Mesenchymal stem cell (in vitro differentiated cells and primary cell): ENCODE measurements around the gene NAT9.

Source experiments
- DNase-seq: peaks from one replicate; pipeline ENCODE4 v3.0.0-alpha.2; 2013
- H2AFZ ChIP-seq: one replicate; pipeline ENCODE4 v1.6.1; 2013; ENCODE audit warnings: low read depth, mild to moderate bottlenecking, control low read depth, inconsistent platforms, low read length, moderate library complexity
- H2AK5ac ChIP-seq: 2 replicates; pipeline ENCODE4 v1.6.1; 2013; ENCODE audit warnings: low read length, moderate library complexity, mild to moderate bottlenecking, inconsistent platforms; ENCODE audit not compliant: severe bottlenecking
- H2BK120ac ChIP-seq: one replicate; pipeline ENCODE4 v1.6.1; 2013; ENCODE audit warnings: low read depth, mild to moderate bottlenecking, inconsistent platforms, low read length, moderate library complexity
- H2BK12ac ChIP-seq, 2 experiments: one replicate each; pipeline ENCODE4 v1.6.1; 2013; ENCODE audit warnings: inconsistent platforms in 2 of 2, low read length in 2 of 2, mild to moderate bottlenecking in 2 of 2, moderate library complexity in 2 of 2, control low read depth in 1 of 2
- H2BK15ac ChIP-seq: one replicate; pipeline ENCODE4 v1.6.1; 2013; ENCODE audit warnings: mild to moderate bottlenecking, low read depth, inconsistent platforms; ENCODE audit not compliant: poor library complexity, severe bottlenecking
- H2BK5ac ChIP-seq: 2 replicates; pipeline ENCODE4 v1.6.1; 2013; ENCODE audit warnings: low read depth, mild to moderate bottlenecking, low read length, control low read depth, inconsistent platforms; ENCODE audit not compliant: poor library complexity, severe bottlenecking
- H3K14ac ChIP-seq, 2 experiments: one replicate each; pipeline ENCODE4 v1.6.1; 2013; ENCODE audit warnings: inconsistent platforms in 2 of 2, low read length in 2 of 2, control low read depth in 1 of 2, mild to moderate bottlenecking in 1 of 2, moderate library complexity in 1 of 2
- H3K18ac ChIP-seq, 2 experiments: one replicate each; pipeline ENCODE4 v1.6.1; 2013; ENCODE audit warnings: inconsistent platforms in 2 of 2, low read length in 2 of 2, control low read depth in 1 of 2, low read depth in 1 of 2, mild to moderate bottlenecking in 1 of 2
- H3K23ac ChIP-seq, 2 experiments: one replicate each; pipeline ENCODE4 v1.6.1; 2013; ENCODE audit warnings: inconsistent platforms in 2 of 2, low read length in 2 of 2, mild to moderate bottlenecking in 2 of 2, moderate library complexity in 2 of 2, control low read depth in 1 of 2
- H3K27ac ChIP-seq: 2 replicates; pipeline ENCODE4 v1.5.1; 2013; ENCODE audit warnings: mild to moderate bottlenecking, moderate library complexity, low read length, control low read depth, inconsistent platforms; ENCODE audit not compliant: poor library complexity, severe bottlenecking
- H3K27me3 ChIP-seq, 2 experiments: 2 replicates each; pipeline versions ENCODE4 v1.6.1 to v1.7.0; 2013; ENCODE audit warnings: low read length in 2 of 2, mild to moderate bottlenecking in 2 of 2, moderate library complexity in 2 of 2, control low read depth in 1 of 2, inconsistent platforms in 1 of 2; ENCODE audit not compliant: control insufficient read depth in 1 of 2, insufficient read depth in 1 of 2
- H3K36me3 ChIP-seq, 2 experiments: 2 replicates each; pipeline versions ENCODE4 v1.6.1 to v1.7.0; 2013; ENCODE audit warnings: low read length in 2 of 2, control low read depth in 1 of 2, inconsistent platforms in 1 of 2, low read depth in 1 of 2, mild to moderate bottlenecking in 1 of 2; ENCODE audit not compliant: insufficient read depth in 2 of 2, control insufficient read depth in 1 of 2
- H3K4ac ChIP-seq, 2 experiments: one replicate each; pipeline ENCODE4 v1.6.1; 2013; ENCODE audit warnings: inconsistent platforms in 2 of 2, low read length in 2 of 2, mild to moderate bottlenecking in 2 of 2, moderate library complexity in 2 of 2, control low read depth in 1 of 2, low read depth in 1 of 2
- H3K4me1 ChIP-seq: 2 replicates; pipeline ENCODE4 v1.6.1; 2013; ENCODE audit warnings: low read depth, low read length, control low read depth; ENCODE audit not compliant: control insufficient read depth, insufficient read depth
- H3K4me2 ChIP-seq: 2 replicates; pipeline ENCODE4 v1.6.1; 2013; ENCODE audit warnings: low read length, mild to moderate bottlenecking, inconsistent platforms; ENCODE audit not compliant: poor library complexity, severe bottlenecking
- H3K4me3 ChIP-seq, 2 experiments: 2 replicates each; pipeline versions ENCODE4 v1.5.1 to v1.7.0; 2013; ENCODE audit warnings: low read length in 2 of 2, mild to moderate bottlenecking in 2 of 2, control low read depth in 1 of 2, low read depth in 1 of 2; ENCODE audit not compliant: insufficient read depth in 1 of 2
- H3K79me1 ChIP-seq: replicated peaks from 2 replicates; pipeline ENCODE4 v1.6.1; 2013; ENCODE audit warnings: mild to moderate bottlenecking, control low read depth, low read length, inconsistent platforms; ENCODE audit not compliant: poor library complexity, severe bottlenecking
- H3K9ac ChIP-seq: 2 replicates; pipeline ENCODE4 v1.7.0; 2013; ENCODE audit warnings: mild to moderate bottlenecking, low read length, moderate library complexity
- H3K9me3 ChIP-seq: 2 replicates; pipeline ENCODE4 v1.7.0; 2013; ENCODE audit warnings: mild to moderate bottlenecking, low read length; ENCODE audit not compliant: control insufficient read depth
- H4K8ac ChIP-seq: one replicate; pipeline ENCODE4 v1.6.1; 2013; ENCODE audit warnings: inconsistent platforms, mild to moderate bottlenecking, low read length, moderate library complexity
- H4K91ac ChIP-seq: one replicate; pipeline ENCODE4 v1.6.1; 2013; ENCODE audit warnings: mild to moderate bottlenecking, low read length, inconsistent platforms
- WGBS: methylation state at CpG from one replicate; pipeline ENCODE4 v1.1.7; 2013; ENCODE audit warnings: mixed read lengths; 5-methylcytosine and 5-hydroxymethylcytosine counted together

The NAT9 gene

DNA sequence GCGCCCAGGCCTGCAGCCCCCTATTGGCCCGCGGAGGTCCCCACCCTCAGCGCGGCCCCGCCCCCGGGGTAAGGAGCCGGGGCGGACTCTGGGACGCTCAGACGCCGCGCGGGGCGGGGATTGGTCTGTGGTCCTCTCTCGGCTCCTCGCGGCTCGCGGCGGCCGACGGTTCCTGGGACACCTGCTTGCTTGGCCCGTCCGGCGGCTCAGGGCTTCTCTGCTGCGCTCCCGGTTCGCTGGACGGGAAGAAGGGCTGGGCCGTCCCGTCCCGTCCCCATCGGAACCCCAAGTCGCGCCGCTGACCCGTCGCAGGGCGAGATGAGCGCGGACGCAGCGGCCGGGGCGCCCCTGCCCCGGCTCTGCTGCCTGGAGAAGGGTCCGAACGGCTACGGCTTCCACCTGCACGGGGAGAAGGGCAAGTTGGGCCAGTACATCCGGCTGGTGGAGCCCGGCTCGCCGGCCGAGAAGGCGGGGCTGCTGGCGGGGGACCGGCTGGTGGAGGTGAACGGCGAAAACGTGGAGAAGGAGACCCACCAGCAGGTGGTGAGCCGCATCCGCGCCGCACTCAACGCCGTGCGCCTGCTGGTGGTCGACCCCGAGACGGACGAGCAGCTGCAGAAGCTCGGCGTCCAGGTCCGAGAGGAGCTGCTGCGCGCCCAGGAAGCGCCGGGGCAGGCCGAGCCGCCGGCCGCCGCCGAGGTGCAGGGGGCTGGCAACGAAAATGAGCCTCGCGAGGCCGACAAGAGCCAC is 27.4 kb downstream of the NAT9 start, which contains the start of gene NHERF1:
NHERF1 (plus strand) TSS at position 100 of the 750 bp plus-strand sequence; CDS start at position 319, 219 bp downstream.
- Histone ChIP-seq H3K4me2 (peak within 1 kb of the TSS; percentile 92), H2BK5ac (peak within 1 kb of the TSS; percentile 46), H3K9ac (peak within 1 kb of the TSS; percentile 71), H3K23ac (peak within 1 kb of the TSS; percentile 37 to 83), H2BK120ac (peak within 1 kb of the TSS; percentile 80), H2BK12ac (peak within 1 kb of the TSS; percentile 95 to 97), H3K18ac (peak within 1 kb of the TSS; percentile 87 to 88), H2BK15ac (peak within 1 kb of the TSS; percentile 86), H4K8ac (peak within 1 kb of the TSS; percentile 90), H4K91ac (peak within 1 kb of the TSS; percentile 98), H3K79me1 (peaks cover 14% of the 10 kb centered on the region), H3K9me3 (no peaks in the 10 kb centered on the region), H3K14ac (peak within 1 kb of the TSS in 1 of 2 experiments; percentile 94), H3K4me3 (peak within 1 kb of the TSS; percentile 75 to 87), H3K36me3 (peaks cover 0 to 14% of the 10 kb centered on the region in 2 experiments), H2AK5ac (peak within 1 kb of the TSS; percentile 90), H3K27ac (peak within 1 kb of the TSS; percentile 61), H2AFZ (peak within 1 kb of the TSS; percentile 24), H3K4me1 (peaks cover 41% of the 10 kb centered on the region), H3K4ac (peak within 1 kb of the TSS; percentile 86 to 89), H3K27me3 (peaks cover 0 to 10% of the 10 kb centered on the region in 2 experiments)
- DNase-seq = peak; percentile 92
- WGBS = under 1% methylated on average over 75 of the region's 90 CpGs

GRCh38 chr17:74748279-74748528 is 27.9 kb downstream of the NAT9 start:
- H3K23ac ChIP-seq = no peak overlapping the region
- peaks cover 41% of the 10 kb centered on the region for H3K4me1 ChIP-seq
- WGBS = under 1% methylated on average over 30 of the region's 34 CpGs
- H3K18ac ChIP-seq = no peak overlapping the region
- H2BK5ac ChIP-seq = no peak overlapping the region
- H2BK15ac ChIP-seq = peak overlapping the region; percentile 65
- DNase-seq = no peak
- H3K9me3 ChIP-seq = no peaks in the 10 kb centered on the region
- no peak overlapping the region for H3K14ac ChIP-seq
- no peak overlapping the region for H2BK120ac ChIP-seq
- no peak overlapping the region for H3K27ac ChIP-seq
- peaks cover 14% of the 10 kb centered on the region for H3K79me1 ChIP-seq
- H3K27me3 ChIP-seq = peaks cover 0 to 15% of the 10 kb centered on the region in 2 experiments
- no peak overlapping the region for H4K91ac ChIP-seq
- peaks cover 0 to 13% of the 10 kb centered on the region in 2 experiments for H3K36me3 ChIP-seq
- no peak overlapping the region for H4K8ac ChIP-seq
- peak overlapping the region; percentile 67 for H3K9ac ChIP-seq
- H3K4me2 ChIP-seq = peak overlapping the region; percentile 46
- peak overlapping the region; percentile 43 to 73 for H3K4me3 ChIP-seq
- H2AK5ac ChIP-seq = no peak overlapping the region
- no peak overlapping the region for H2AFZ ChIP-seq
- no peak overlapping the region for H2BK12ac ChIP-seq
- no peak overlapping the region for H3K4ac ChIP-seq

GRCh38 chr17:74746922-74747321 is 29.2 kb downstream of the NAT9 start:
- Histone ChIP-seq H2AK5ac (no peak overlapping the region), H2BK5ac (no peak overlapping the region), H2BK15ac (no peak overlapping the region), H3K79me1 (peaks cover 6% of the 10 kb centered on the region), H3K27me3 (peaks cover 0 to 25% of the 10 kb centered on the region in 2 experiments), H3K27ac (peak overlapping the region; percentile 43), H2BK120ac (peak overlapping the region; percentile 66), H2BK12ac (peak overlapping the region; percentile 51 to 98), H3K9me3 (no peaks in the 10 kb centered on the region), H3K18ac (peak overlapping the region; percentile 50 to 88), H3K36me3 (peaks cover 0 to 3% of the 10 kb centered on the region in 2 experiments), H3K9ac (no peak overlapping the region), H3K4me3 (no peak overlapping the region), H4K91ac (no peak overlapping the region), H3K23ac (no peak overlapping the region), H4K8ac (peak overlapping the region; percentile 82), H3K4me1 (peaks cover 43% of the 10 kb centered on the region), H2AFZ (no peak overlapping the region), H3K4ac (peak overlapping the region in 1 of 2 experiments; percentile 89), H3K14ac (no peak overlapping the region), H3K4me2 (peak overlapping the region; percentile 18)
- 2% methylated on average over 6 of the region's 6 CpGs for WGBS
- peak; percentile 63 for DNase-seq

DNA sequence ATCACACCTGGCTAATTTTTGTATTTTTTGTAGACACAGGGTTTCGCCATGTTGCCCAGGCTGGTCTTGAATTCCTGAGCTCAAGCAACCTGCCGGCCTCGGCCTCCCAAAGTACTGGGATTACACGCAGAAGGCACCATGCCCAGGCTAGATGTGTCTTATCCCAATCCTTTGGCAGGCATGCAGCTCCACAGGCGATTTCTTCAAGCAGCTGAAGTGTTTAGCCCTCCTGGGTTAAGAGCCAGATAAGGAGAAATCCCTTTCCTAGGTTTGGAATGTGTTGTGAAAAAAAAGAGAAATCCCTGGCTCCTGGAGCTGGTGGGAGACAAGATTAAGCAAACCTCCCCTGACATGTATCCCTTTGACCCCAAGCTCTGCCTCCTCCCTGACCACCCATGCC is 29.8 kb downstream of the NAT9 start:
- Histone ChIP-seq H3K27me3 (peaks cover 0 to 31% of the 10 kb centered on the region in 2 experiments), H3K23ac (no peak overlapping the region), H4K8ac (peak overlapping the region; percentile 82), H3K4me2 (no peak overlapping the region), H3K14ac (no peak overlapping the region), H2BK5ac (no peak overlapping the region), H2BK120ac (peak overlapping the region; percentile 61), H2BK15ac (peak overlapping the region; percentile 82), H3K4me1 (peaks cover 40% of the 10 kb centered on the region), H2AFZ (no peak overlapping the region), H3K9me3 (no peaks in the 10 kb centered on the region), H3K9ac (no peak overlapping the region), H3K4ac (peak overlapping the region; percentile 18 to 71), H3K79me1 (peaks cover 4% of the 10 kb centered on the region), H2AK5ac (no peak overlapping the region), H2BK12ac (peak overlapping the region; percentile 51 to 98), H3K27ac (no peak overlapping the region), H3K36me3 (no peaks in the 10 kb centered on the region), H3K4me3 (no peak overlapping the region), H4K91ac (peak overlapping the region; percentile 74), H3K18ac (peak overlapping the region; percentile 49 to 76)
- DNase-seq = peak; percentile 38
- WGBS = 52% methylated on average over 5 of the region's 5 CpGs
